Astrocyte of the spinal cord (primary cell): ENCODE measurements around the gene USP9X.
"Not testable (repeated sequence)": the region's sequence is repeated elsewhere in the genome, so short reads cannot be mapped to it uniquely, and the experiment has no call there.

Source experiments
- DNase-seq: peaks from one replicate; pipeline ENCODE4 v3.0.0; 2011; ENCODE audit warnings: low read depth, low spot score
- H3K4me3 ChIP-seq: 2 replicates; pipeline ENCODE4 v1.5.1; 2011; ENCODE audit warnings: low read depth, mild to moderate bottlenecking, low read length, moderate library complexity
- in situ Hi-C: cut with HindIII; loops from 2 replicates; pipeline ENCODE4 v1.10.0; 2017; ENCODE audit warnings: low sequenced_read_pairs
- TF ChIP-seq, protein P1 (sequence below): IDR thresholded peaks from 2 replicates; pipeline ENCODE4 v1.5.1; 2012; ENCODE audit warnings: low read depth, mild to moderate bottlenecking, low read length, inconsistent platforms

Gene USP9X

GRCh38 chrX:41108007-41108406, 22.8 kb downstream of the USP9X start:
- TF ChIP-seq, protein P1, sequence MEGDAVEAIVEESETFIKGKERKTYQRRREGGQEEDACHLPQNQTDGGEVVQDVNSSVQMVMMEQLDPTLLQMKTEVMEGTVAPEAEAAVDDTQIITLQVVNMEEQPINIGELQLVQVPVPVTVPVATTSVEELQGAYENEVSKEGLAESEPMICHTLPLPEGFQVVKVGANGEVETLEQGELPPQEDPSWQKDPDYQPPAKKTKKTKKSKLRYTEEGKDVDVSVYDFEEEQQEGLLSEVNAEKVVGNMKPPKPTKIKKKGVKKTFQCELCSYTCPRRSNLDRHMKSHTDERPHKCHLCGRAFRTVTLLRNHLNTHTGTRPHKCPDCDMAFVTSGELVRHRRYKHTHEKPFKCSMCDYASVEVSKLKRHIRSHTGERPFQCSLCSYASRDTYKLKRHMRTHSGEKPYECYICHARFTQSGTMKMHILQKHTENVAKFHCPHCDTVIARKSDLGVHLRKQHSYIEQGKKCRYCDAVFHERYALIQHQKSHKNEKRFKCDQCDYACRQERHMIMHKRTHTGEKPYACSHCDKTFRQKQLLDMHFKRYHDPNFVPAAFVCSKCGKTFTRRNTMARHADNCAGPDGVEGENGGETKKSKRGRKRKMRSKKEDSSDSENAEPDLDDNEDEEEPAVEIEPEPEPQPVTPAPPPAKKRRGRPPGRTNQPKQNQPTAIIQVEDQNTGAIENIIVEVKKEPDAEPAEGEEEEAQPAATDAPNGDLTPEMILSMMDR = no peak
- DNase-seq = no peak
- no peak overlapping the region for H3K4me3 ChIP-seq
- in situ Hi-C loops = loop anchor here (25.0 kb wide), 1 partner anchor 446 kb away; no protein-coding TSS in a partner anchor

GRCh38 chrX:41108463-41109205, 23.4 kb downstream of the USP9X start:
- DNase-seq = no peak
- no peak overlapping the region for H3K4me3 ChIP-seq
- TF ChIP-seq, protein P1 = no peak
- in situ Hi-C loops = loop anchor here (25.0 kb wide), 1 partner anchor 446 kb away; no protein-coding TSS in a partner anchor

DNA sequence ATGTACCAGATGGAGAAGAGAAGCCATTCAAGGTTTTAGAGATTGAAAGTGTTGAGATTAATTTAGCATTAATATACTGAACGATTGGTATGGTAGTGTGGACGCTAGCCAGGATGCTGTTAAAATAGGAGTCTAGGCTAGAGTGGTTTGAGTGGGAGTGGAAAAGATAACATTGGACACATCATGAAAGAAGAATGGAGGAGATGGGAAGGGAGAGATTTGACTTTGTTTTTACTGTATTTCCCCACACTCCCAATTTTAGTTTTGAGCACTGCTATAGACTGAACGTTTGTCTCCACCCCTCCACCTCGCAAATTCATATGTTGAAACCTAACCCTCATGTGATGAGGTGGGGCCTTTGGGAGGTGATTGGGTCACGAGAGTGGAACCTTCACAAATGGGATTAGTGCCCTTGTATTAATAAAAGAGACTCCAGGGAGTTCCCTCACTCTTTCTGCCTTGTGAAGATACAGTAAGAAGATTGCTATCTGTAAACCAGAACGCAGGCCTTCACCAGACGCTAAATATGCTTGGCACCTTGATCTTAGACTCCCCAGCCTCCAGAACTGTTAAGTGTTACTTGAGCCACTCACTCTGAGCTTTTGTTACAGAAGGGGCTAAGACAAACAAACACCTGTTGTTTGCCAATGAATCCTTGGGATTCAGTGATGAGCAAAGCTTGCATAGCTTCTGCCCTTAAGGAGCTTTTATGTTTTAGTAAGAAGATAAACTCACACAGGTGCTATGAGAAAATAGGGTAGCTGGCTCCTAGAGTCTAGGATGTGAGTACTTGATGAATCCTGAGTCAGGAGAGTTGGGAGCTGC, 25.8 kb downstream of the USP9X start:
- TF ChIP-seq, protein P1 = no peak
- DNase-seq = no peak
- in situ Hi-C loops = loop anchor here (25.0 kb wide), 1 partner anchor 449 kb away; no protein-coding TSS in a partner anchor
- no peak overlapping the region for H3K4me3 ChIP-seq

- H3K4me3 ChIP-seq = not testable (repeated sequence)
- DNase-seq = peak; percentile 48
- TF ChIP-seq, protein P1 = peak; percentile 75
- in situ Hi-C loops = loop anchor here (25.0 kb wide), 1 partner anchor 453 kb away; no protein-coding TSS in a partner anchor
These were observed 29.8 kb downstream of the USP9X start for GRCh38 chrX:41115104-41115425.

DNA sequence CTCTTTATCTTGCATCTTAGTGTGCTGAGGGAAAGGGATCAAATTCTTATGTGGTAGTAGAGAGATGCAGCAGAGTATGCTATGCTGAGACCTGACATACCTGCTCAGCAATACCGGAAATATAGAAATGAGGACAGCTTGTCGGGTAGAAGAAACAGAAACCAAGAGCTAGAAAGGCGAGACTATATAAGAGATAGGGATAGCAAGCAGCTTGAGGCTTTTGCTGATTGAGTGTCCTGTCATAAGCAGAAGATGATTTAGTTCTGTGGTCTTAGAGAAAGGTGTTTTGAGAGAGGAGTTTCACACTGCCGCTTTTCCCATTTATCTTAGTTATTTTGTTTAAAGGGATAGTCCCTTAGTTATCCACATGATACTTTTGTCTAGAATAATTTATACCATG, 31.7 kb downstream of the USP9X start:
- DNase-seq = no peak
- H3K4me3 ChIP-seq = no peak overlapping the region
- in situ Hi-C loops = loop anchor here (25.0 kb wide), 1 partner anchor 455 kb away; no protein-coding TSS in a partner anchor
- TF ChIP-seq, protein P1 = no peak

- no peak overlapping the region for H3K4me3 ChIP-seq
- TF ChIP-seq, protein P1 = no peak
- no peak for DNase-seq
- in situ Hi-C loops = loop anchor here (25.0 kb wide), 1 partner anchor 456 kb away; no protein-coding TSS in a partner anchor
These were observed 32.9 kb downstream of the USP9X start for GRCh38 chrX:41118156-41118555.
